Transverse colon (tissue), 4 donors: ENCODE data around the gene ATAT1.

Experiments used
- EP300 ChIP-seq: sonication (generic); formaldehyde crosslinking; IDR thresholded peaks from one replicate; pipeline ENCODE4 v1.6.1; 2017; ENCODE audit warnings: antibody characterized with exemption, low read depth
- POLR2A ChIP-seq: fragments of 450-650 bp; IDR thresholded peaks from one replicate; pipeline ENCODE4 v1.6.1; 2016; ENCODE audit warnings: antibody characterized with exemption, mild to moderate bottlenecking, moderate library complexity
- POLR2AphosphoS5 ChIP-seq, 3 donors: sonication (generic); formaldehyde crosslinking; IDR thresholded peaks; one replicate each; pipeline ENCODE4 v1.6.1; 2016; ENCODE audit warnings: antibody characterized with exemption in 3 of 3
- TF ChIP-seq, protein P1 (sequence below), 5 experiments: fragments of 200-600 bp in 3 of 5; fragments of 450-650 bp in 2 of 5; sonication (generic) in 3 of 5; IDR thresholded peaks; 1 replicate in 2 of 5; 2 replicates in 3 of 5; pipeline ENCODE4 v1.5.1; 2016 to 2017; ENCODE audit warnings: antibody characterized with exemption in 5 of 5, inconsistent platforms in 3 of 5, mild to moderate bottlenecking in 2 of 5, moderate library complexity in 1 of 5

DNA sequence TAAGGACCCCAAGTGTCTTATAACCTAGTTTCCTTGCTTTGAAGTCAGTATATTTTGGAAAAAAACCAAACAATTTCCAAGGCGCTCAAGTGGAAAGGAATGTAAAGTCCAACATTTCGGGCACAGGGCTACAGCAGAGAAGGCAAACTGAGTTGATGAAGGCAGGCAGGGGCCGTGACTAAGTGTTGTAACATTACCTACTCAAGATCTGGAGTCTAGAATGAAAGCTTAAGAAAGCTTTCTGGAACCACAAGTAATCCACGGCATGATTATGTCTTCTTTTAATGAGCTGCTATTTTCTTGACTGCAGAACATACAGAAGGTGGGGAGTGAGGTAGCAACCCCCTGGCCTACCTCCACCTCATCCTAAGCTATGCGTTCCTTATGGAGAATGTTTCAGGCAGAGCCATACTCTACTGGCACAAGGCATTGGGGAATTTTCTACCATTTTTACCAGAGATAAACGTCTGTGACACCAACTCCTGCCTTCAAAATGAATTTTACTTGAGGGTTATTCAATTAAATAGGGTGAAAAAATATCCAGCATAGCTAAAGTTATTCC, 13.9 kb upstream of the ATAT1 start:
- TF ChIP-seq, protein P1, sequence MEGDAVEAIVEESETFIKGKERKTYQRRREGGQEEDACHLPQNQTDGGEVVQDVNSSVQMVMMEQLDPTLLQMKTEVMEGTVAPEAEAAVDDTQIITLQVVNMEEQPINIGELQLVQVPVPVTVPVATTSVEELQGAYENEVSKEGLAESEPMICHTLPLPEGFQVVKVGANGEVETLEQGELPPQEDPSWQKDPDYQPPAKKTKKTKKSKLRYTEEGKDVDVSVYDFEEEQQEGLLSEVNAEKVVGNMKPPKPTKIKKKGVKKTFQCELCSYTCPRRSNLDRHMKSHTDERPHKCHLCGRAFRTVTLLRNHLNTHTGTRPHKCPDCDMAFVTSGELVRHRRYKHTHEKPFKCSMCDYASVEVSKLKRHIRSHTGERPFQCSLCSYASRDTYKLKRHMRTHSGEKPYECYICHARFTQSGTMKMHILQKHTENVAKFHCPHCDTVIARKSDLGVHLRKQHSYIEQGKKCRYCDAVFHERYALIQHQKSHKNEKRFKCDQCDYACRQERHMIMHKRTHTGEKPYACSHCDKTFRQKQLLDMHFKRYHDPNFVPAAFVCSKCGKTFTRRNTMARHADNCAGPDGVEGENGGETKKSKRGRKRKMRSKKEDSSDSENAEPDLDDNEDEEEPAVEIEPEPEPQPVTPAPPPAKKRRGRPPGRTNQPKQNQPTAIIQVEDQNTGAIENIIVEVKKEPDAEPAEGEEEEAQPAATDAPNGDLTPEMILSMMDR (IDR thresholded peaks at IDR 0.05), result no peak
- TF ChIP-seq POLR2A (no peak), POLR2AphosphoS5 (IDR thresholded peaks at IDR 0.05) (peak in 1 of 3 donors; percentile 76), EP300 (no peak)
